Neural crest cell (in vitro differentiated cells): ENCODE data around the gene SASH1. TPM values are rescaled to one million over a fixed set of nuclear protein-coding genes. Genes with fewer than 3 reads are reported as not detected.
A peak's percentile ranks its signal among the peaks of the same experiment; 100 is the strongest.

ENCODE experiments used
- DNase-seq: peaks from one replicate; pipeline ENCODE4 v3.0.0; 2021; ENCODE audit warnings: low read depth, mixed read lengths, low spot score
- H3K27ac Mint-ChIP-seq: one replicate; pipeline ENCODE4 v1.8.0; 2021; ENCODE audit warnings: mild to moderate bottlenecking, mixed read lengths; ENCODE audit not compliant: unreplicated experiment
- H3K27me3 Mint-ChIP-seq: 2 replicates; pipeline ENCODE4 v1.8.0; 2021; ENCODE audit warnings: low read depth, mild to moderate bottlenecking, mixed read lengths
- H3K36me3 Mint-ChIP-seq: 2 replicates; pipeline ENCODE4 v1.8.0; 2021; ENCODE audit warnings: low read depth, mild to moderate bottlenecking, mixed read lengths
- H3K4me1 Mint-ChIP-seq: 2 replicates; pipeline ENCODE4 v1.8.0; 2021; ENCODE audit warnings: mixed read lengths
- H3K4me3 Mint-ChIP-seq: one replicate; pipeline ENCODE4 v1.8.0; 2021; ENCODE audit warnings: mild to moderate bottlenecking, mixed read lengths
- H3K9me3 Mint-ChIP-seq: 2 replicates; pipeline ENCODE4 v1.8.0; 2021; ENCODE audit warnings: mixed read lengths
- total RNA-seq: library from RNA; stranded (reverse); gene quantifications from 2 replicates; pipeline ENCODE4 v1.2.1, GENCODE V29; 2021
- TF ChIP-seq, protein P1 (sequence below): fragments of 200-600 bp; sonication (generic); conservative IDR thresholded peaks from 2 replicates; pipeline ENCODE4 v1.5.0; 2021; ENCODE audit warnings: antibody characterized with exemption, mild to moderate bottlenecking

Gene SASH1
- total RNA-seq, 1 donor from 2014 or later: 90.0 TPM

DNA sequence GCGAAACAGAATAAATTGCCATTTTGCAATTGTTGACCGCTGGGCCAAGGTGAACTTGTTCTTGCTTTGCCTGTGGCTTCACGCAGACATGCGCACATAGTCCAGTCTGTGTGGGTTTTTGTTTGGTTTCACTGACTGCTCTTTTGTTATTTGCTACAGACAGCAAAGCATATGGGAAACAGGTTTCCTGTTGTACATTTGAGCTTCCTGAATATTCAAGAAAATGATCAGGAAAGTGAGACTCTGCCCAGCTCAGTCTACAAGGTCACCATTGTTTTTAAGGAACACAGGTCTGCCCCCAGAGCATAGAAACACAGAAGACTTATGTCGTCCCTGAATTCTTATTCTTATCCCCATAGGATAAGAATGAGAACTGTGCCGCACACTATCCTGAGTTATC, 55.6 kb downstream of the SASH1 start:
- H3K27me3 Mint-ChIP-seq: no peaks in the 10 kb centered on the region
- no peak for DNase-seq
- TF ChIP-seq, protein P1, sequence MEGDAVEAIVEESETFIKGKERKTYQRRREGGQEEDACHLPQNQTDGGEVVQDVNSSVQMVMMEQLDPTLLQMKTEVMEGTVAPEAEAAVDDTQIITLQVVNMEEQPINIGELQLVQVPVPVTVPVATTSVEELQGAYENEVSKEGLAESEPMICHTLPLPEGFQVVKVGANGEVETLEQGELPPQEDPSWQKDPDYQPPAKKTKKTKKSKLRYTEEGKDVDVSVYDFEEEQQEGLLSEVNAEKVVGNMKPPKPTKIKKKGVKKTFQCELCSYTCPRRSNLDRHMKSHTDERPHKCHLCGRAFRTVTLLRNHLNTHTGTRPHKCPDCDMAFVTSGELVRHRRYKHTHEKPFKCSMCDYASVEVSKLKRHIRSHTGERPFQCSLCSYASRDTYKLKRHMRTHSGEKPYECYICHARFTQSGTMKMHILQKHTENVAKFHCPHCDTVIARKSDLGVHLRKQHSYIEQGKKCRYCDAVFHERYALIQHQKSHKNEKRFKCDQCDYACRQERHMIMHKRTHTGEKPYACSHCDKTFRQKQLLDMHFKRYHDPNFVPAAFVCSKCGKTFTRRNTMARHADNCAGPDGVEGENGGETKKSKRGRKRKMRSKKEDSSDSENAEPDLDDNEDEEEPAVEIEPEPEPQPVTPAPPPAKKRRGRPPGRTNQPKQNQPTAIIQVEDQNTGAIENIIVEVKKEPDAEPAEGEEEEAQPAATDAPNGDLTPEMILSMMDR: no peak
- H3K4me1 Mint-ChIP-seq: peaks cover 62% of the 10 kb centered on the region
- peak overlapping the region; percentile 94 for H3K27ac Mint-ChIP-seq
- peaks cover 6% of the 10 kb centered on the region for H3K36me3 Mint-ChIP-seq
- peak overlapping the region; percentile 45 for H3K4me3 Mint-ChIP-seq
- H3K9me3 Mint-ChIP-seq: no peaks in the 10 kb centered on the region

DNA sequence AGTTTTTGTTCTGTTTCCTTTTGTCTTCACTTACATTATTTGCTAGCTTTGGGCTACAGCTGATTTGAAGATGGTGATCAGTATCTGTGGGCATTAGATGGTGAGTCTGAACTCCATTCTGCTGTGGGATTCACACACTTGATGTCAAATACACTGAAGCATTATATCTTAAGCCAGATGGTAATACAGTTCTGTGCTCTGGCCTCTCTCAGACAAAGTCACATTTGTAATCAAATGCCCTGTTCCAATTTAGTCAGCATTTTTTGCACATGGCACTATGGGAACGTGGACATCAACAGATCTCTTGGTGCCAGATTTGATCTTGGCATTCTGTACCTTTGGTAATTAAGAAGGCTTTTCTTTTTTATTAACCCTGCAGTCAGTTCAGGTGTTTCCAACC, 56.0 kb downstream of the SASH1 start:
- Mint-ChIP-seq H3K4me1 (peaks cover 62% of the 10 kb centered on the region), H3K27me3 (no peaks in the 10 kb centered on the region), H3K36me3 (peaks cover 6% of the 10 kb centered on the region), H3K9me3 (no peaks in the 10 kb centered on the region), H3K4me3 (peak overlapping the region; percentile 2), H3K27ac (no peak overlapping the region)
- no peak for DNase-seq
- TF ChIP-seq, protein P1: no peak

DNA sequence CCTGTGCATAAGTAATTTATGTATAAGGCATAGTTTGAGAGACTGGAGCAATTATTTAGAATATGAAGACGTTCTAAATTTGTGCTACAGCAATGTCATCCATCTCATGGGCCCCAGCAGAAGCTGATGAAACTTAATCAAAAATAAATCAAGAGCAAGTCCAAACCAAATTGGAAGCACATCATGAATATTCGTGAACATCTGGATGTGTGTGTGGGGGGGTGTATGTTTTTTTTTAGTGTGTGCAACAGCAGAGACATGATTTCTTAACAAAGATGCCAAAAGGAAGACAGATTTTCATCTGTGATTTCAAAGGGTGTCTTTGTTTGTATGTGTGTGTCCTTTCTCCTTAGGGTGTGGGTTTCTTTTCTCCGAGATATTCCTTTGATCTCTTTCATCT, 58.9 kb downstream of the SASH1 start:
- no peak for DNase-seq
- H3K4me3 Mint-ChIP-seq: peak overlapping the region; percentile 7
- TF ChIP-seq, protein P1: no peak
- H3K36me3 Mint-ChIP-seq: peaks cover 2% of the 10 kb centered on the region
- H3K4me1 Mint-ChIP-seq: peaks cover 55% of the 10 kb centered on the region
- H3K27me3 Mint-ChIP-seq: no peaks in the 10 kb centered on the region
- peak overlapping the region; percentile 2 for H3K27ac Mint-ChIP-seq
- H3K9me3 Mint-ChIP-seq: no peaks in the 10 kb centered on the region

DNA sequence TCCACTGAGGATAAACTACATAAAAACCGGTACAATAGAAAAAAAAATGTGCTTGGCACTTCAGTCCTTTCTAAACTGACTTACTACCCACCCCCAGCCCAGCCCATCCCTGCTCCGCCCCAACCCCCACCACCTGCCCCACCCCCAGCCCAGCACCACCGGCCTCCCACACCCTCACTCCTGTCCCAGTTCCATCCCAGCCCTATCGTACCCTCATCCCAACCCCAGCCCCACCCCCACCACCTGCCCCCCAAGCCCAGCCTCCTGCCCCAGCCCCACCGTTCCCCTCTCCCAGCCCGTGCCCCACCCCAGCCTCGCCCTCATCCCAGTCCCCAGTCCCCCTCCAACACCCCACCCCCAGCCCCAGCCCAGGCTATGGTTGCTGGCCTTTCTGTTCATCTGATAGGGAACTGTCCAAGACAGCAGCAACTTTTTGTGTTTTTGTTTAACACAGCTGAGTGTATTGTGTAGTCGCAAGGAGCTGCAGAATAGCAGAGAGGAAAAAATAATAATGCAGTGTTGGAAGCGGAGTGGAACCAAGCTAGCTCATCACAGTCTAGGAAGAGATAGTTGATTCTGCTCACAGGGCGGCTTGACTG, 61.9 kb downstream of the SASH1 start:
- H3K9me3 Mint-ChIP-seq: no peaks in the 10 kb centered on the region
- no peak overlapping the region for H3K27ac Mint-ChIP-seq

DNA sequence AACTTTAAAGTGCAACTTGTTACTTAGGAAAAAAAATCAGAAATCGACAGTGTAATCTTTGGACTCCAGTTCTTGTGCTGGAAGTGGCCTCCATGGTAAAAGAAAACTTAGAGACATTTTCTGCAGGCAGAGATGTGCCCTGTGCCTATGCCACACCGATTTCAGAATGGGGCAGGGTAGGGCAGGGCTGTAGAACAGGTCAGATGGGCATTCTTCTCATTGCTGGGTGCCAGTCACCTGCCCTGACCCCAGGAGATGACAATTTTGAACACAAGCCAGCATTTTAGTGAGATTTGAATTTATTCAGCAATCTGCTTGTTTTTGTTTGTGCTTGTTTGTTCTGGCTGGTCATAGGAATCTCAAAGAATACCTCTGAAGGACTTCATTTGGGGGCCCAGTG, 63.3 kb downstream of the SASH1 start:
- TF ChIP-seq, protein P1: no peak
- H3K4me3 Mint-ChIP-seq: no peak overlapping the region
- no peaks in the 10 kb centered on the region for H3K9me3 Mint-ChIP-seq
- peak overlapping the region; percentile 50 for H3K27ac Mint-ChIP-seq
- peaks cover 5% of the 10 kb centered on the region for H3K36me3 Mint-ChIP-seq
- peaks cover 20% of the 10 kb centered on the region for H3K4me1 Mint-ChIP-seq
- no peaks in the 10 kb centered on the region for H3K27me3 Mint-ChIP-seq
- no peak for DNase-seq

More for the DNA sequence above, 61.9 kb downstream of the SASH1 start:
- DNase-seq: no peak
- TF ChIP-seq, protein P1: no peak
- H3K36me3 Mint-ChIP-seq: peaks cover 5% of the 10 kb centered on the region
- peaks cover 32% of the 10 kb centered on the region for H3K4me1 Mint-ChIP-seq
- H3K27me3 Mint-ChIP-seq: no peaks in the 10 kb centered on the region
- no peak overlapping the region for H3K4me3 Mint-ChIP-seq
